HG03196 (cell line): ENCODE results near the gene CA12.

Experiments
- ATAC-seq: cut with Tn5 transposase; IDR thresholded peaks from one replicate; pipeline ENCODE4 v1.9.1; 2021; ENCODE audit not compliant: unreplicated experiment

Gene CA12

GRCh38 chr15:63276342-63277037 is 105.2 kb downstream of the CA12 start:
- ATAC-seq, result no peak

- ATAC-seq, result no peak
These were observed 107.2 kb downstream of the CA12 start for GRCh38 chr15:63274427-63274826.
